GM18951 (cell line): ENCODE results near the gene SLC6A16.

ENCODE experiments used
- POLR2A ChIP-seq: IDR thresholded peaks from 4 replicates; pipeline ENCODE4 v1.6.1; 2011; ENCODE audit warnings: mild to moderate bottlenecking; ENCODE audit not compliant: insufficient read length, insufficient read depth; ENCODE audit errors: extremely low read depth
- in situ Hi-C: fragments of 300-500 bp; cut with MboI; formaldehyde crosslinking; loops from one replicate; pipeline ENCODE4 v1.12.0; 2022; ENCODE audit warnings: low sequenced_read_pairs, mixed read lengths, inconsistent platforms; ENCODE audit not compliant: unreplicated experiment

The SLC6A16 gene

DNA sequence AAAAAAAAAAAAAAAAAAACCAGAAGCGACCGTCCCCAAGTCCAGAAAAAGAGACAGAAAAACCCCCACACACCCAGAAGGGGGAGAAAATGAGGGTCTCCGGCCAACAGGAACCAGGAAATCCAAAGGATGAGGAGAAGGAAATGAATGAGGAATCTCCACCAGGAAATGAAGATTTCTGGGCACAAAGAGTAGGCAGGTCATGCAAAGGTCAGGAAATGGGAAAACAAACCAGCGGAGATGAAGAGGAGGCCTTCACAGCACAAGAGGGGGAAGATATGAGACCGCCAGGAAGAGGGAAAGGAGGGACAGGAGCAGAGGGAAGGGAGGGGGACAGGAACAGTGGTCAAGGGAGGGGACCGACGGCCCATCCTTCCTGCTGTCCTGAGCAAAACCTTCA is 31.4 kb upstream of the SLC6A16 start:
- no peak for TF ChIP-seq POLR2A
- in situ Hi-C loops = no loop called here

DNA sequence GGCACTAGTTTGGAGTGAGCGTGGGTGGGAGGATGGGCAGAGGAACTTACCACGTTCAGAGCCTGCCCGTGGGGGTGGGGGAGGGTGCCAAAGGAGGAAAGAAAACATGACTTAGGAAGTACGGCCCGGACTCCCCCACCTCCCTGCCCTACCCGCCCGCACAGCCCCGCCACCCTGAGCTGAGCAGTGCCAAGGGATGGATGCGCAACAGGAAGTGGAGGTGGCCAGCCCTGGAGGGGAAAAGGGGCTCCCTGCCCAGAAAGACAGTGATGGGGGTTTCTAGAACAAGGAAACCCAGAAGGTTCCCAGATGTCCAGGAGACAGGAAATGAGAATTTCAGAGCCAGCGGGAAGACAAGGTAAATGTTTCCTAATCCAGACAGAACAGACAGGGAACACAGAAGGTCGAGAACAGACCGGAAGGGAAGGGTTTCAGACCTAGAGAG is 30.9 kb upstream of the SLC6A16 start:
- no peak for TF ChIP-seq POLR2A
- in situ Hi-C loops = no loop called here

DNA sequence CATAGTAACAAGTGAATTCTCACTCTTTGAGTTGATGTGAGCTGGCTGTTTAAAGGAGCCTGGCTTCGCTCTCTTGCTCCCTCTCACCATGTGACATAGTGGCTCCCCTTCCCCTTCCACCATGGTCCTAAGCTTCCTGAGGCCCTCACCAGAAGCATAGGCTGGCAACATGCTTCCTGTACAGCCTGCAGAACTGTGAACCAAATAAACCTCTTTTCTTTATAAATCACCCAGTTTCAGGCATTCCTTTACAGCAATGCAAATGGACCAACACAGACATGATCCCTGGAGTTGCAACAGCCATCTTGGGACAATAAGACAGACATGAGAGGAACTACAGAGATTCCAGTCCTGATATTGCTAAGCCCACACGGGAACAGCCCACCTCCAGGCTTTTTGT is 24.6 kb upstream of the SLC6A16 start:
- TF ChIP-seq POLR2A = no peak
- in situ Hi-C loops = no loop called here

DNA sequence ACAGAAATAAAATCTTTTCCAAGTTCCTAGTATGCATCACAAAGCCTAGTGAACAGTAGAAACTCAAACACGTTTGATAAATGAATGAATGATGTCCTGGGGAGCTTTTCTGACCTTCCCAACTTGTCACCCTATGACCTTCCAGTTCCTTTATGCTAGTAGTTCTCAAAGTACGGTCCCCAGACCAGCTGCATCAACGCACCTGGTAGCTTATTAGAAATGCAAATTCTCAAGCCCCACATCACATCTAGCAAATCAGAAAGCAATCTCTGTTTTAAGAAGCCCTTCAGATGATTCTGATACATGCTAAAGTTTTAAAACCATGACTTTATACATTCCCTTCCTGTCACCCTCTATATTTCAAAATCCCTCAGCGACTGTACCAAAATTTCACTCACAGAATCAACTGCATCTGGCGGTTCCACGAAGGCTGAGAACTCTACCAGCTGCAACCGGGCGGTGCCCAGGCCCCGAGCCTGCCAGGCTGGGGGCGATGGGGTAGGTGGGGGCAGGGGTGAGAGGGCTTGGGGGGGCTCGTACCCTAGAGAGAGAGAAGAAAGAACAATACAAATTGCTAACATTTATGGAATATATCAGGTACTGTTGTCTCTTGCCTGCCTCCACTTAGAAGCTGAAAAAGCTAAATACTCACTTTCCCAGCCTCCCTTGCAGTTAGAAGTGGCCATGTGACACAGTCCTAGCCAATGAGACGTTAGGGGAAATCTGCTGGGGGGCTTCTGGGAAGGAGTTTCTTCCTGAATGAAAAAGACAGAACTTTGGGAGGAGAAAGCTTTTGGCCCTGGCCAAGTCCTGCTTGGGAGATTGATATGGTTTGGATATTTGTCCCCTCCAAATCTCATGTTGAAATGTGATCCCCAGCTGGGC is 23.6 kb upstream of the SLC6A16 start:
- in situ Hi-C loops = no loop called here
- TF ChIP-seq POLR2A = no peak

DNA sequence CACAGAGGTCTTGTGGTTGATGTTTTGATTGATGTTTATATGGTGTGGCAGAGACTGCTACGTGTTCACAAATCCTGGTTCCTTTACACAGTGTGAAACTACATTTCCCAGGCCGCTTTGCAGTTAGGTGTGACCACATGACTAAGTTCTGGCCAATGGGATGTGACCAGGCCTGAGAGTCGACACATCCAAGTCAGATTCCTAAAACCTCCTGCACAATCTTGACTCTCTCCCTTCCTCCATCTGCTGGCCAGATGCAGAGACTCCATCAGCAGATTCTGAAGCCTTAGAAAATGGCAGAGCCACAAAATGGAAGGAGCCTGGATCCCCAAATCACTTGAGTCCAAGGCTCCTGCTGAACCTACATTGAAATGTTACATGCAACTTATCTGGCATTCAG is 22.8 kb upstream of the SLC6A16 start:
- in situ Hi-C loops = no loop called here
- no peak for TF ChIP-seq POLR2A

DNA sequence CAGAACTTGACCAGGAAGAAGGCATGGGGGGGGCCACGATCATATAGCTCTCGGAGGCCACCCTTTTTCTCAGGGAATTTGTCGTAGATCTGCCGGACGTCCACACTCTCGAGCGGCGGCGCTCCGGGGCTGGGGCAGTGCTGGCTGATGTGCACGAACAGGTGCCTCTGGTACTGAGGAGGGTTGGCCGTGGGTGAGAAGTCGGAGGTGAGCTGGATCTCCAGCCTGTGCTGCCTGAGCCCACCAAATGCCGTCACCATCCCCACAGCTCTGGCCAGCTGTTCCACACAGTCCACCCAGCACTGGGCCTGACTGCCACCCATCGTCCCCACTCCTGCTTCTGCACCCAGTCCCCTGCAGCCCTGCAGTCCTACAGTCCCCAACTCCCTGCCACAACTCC is 22.2 kb upstream of the SLC6A16 start:
- TF ChIP-seq POLR2A = no peak
- in situ Hi-C loops = no loop called here

DNA sequence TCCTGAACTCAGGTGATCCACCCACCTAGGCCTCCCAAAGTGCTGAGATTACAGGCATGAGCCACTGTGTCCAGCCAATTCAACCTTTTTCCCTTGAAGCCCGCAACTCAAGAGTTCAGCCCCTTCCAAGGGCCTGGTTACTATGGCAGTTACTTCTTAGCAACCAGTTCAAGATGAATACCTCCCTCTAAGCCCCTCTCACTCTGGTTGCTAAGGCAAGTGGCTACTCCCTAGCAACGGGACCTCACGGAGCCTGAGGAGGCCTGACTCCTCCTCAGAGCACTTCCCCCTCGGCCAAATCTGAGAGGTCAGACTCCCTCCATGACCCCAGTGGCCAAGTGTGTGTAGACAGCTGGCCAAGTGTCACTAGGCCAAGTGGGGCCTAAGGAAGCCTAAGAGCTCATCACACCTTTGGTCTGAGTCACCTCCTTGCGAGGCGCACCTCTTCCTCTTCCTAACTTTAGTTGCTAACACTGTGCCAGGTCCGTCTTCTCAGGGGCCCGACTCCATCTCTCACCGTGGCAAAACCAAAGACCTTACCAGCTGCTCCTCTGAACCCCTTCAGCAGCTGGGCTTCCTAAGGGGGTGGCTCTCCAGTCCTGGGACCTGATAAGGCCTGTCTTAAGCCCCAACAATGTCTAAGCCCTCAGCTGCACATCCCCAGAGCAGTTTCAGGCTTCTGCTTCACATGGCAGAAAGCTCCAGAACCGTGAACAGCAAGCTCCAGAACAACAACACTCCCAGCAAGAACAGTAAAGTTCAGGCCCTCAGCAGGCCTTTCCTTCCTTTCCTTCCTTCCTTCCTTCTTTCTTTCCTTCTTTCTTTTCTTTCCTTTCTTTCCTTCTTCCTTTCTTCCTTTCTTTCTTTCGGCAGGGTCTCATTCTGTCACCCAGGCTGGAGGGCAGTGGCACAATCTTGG is 19.8 kb upstream of the SLC6A16 start:
- in situ Hi-C loops = no loop called here
- TF ChIP-seq POLR2A = no peak

DNA sequence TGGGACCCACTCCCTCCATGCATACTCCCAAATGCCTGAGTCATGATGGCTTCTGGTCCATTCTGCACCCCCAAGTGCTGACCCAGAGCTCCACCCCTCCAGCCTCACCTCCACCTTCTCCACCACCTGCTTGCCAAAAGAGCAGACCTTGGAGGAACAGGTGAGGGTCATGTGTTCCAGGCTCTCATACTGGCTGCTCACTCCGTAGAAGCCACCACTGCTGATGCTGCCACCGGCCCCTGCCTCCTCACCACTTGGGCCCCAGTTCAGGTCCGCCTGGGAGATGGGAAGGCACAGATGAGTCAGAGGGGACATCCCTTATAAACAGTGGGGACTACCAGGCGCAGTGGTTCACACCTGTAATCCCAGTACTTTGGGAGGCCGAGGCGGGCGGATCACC is 18.1 kb upstream of the SLC6A16 start:
- no peak for TF ChIP-seq POLR2A
- in situ Hi-C loops = no loop called here

DNA sequence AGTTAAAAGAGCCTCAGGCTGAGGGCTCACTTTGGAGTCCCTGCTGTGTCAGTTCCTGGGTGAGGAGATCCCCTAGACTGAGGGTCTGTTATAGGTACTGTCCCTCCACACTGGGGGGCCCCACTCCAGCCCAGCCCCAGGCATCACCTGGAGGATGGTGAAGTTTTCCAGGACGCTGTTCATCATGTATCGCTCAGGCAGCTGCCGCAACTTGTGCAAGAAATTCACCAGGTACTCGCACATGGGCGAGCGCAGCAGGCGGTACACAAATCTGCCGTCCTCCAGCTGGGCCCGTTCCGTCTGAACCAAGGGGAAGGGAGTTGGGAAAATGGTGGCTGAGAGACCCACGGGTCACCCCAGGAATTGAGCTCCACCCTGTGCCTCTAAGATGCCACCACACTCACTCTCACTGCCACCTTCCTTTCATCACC is 17.3 kb upstream of the SLC6A16 start:
- no peak for TF ChIP-seq POLR2A
- in situ Hi-C loops = no loop called here

DNA sequence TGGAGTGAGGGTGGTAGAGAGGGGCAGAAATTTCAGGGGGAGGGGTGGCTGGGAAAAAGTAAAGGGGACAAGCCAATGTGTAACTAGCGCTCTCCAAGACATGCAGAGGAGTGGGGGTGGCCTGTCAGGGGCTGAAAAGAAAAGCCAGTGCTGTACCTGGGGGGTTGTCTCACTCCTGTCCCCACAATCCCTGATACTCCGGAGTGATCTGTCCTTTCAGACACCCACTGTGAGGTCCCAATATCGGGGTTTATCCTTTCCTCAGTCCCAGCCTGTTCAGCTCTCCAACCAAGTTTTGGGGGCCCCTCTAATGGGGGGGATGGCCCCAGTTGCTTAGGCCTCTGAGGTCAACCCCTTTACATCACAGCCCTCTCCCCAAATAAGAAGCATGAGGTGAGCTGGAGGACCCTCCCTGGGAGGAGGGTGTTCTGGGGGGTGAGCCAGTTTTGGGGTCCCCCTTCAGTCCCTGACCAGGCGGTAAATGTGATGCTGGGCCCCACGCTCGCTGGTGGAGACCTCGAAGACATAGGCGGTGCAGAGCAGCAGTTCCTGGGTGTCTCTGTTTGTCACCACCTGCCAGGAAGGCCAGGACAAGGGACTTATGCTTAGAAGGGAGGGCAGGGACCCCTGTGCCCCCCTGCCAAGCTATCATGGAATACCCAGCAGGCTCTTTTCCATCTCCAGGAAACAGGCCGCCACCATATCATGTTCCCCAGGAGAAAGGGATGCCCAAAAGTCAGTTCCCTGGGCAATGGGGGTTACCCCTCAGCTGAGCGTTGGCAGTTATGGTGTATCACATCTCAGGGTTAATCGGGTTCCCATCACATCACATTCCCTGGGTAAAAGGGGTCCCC is 16.1 kb upstream of the SLC6A16 start:
- TF ChIP-seq POLR2A = peak; percentile 31
- in situ Hi-C loops = no loop called here

DNA sequence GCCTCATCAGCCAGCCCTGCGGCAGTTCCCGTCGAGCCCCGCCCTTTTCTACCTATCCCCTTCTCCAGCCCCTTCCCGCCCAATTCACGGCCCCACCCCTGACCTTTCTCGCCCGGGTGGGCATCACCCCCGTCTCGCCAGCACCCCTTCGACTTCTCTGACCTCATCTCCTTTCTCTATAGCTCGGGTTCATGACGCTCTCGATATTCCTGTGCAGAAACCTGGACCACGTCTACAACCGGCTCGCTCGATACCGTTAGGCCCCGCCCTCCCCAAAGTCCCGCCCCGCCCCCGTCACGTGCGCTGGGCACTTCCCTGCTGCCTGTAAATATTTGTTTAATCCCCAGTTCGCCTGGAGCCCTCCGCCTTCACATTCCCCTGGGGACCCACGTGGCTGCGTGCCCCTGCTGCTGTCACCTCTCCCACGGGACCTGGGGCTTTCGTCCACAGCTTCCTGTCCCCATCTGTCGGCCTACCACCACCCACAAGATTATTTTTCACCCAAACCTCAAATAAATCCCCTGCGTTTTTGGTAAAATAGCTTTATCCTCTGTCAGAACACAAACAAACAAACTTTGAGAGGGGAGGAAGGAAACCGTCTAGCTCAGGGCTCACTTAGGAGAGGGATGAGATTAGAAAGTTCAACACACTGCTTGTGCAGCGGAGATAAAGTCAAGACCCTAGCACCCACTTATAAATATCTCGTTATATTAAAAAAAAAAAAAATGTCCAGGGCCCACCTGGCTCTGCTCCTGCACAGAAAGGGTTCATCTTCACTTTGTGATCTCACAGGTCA is 15.3 kb upstream of the SLC6A16 start:
- peak; percentile 25 for TF ChIP-seq POLR2A
- in situ Hi-C loops = no loop called here

DNA sequence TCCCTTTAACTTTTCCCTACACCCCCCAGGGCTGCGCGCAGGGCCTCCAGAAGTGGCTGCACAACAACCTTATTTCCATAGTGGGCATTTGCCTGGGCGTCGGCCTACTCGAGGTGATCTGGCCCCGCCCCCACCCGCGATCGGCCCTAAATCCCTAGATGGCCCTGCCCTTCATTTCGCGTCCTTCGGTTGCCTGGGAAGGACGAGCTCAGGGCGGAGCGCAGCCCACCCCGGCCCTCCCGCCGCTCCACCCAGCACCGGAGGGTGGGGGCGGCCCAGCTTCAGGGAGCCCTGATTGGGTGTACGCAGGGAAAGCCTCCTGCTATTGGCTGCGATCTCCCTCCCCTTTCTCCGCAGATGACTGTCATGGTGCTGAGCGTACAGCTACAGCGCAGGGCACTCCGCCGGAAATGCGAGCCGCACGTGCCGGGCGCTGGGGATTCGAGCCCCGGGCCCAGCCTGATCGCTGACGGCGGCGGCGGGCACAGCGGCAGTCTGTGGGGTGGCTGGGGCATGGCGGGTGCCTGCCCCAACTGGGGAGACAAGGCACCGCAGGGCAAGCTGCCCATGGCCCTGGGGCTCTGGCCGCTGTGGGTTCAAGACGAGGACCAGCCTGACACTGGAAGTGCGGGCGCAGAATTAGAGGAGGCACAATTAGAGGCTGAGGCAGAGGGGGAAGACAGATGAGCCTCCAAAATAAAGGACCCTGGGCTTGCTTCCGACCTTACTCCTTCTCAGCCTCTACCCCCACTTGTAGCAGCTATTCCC is 14.5 kb upstream of the SLC6A16 start:
- in situ Hi-C loops = no loop called here
- TF ChIP-seq POLR2A = no peak
